K562 (cell line): ENCODE measurements around the gene IMPG2. TPM values are rescaled to one million over a fixed set of nuclear protein-coding genes. Genes with fewer than 3 reads are reported as not detected.
A peak's percentile ranks its signal among the peaks of the same experiment; 100 is the strongest.

ENCODE experiments used
- ATAC-seq: fragments of 200-7000 bp; cut with Tn5 transposase; 3 replicates; pipeline ENCODE4 v1.9.1; 2020; ENCODE audit warnings: moderate library complexity
- BruUV-seq: library from RNA; stranded (reverse); fragments of 400-500 nt; replicated peaks from 2 replicates; lab custom pipeline; 2021; lab: Mats Ljungman, UMichigan
- CTCF ChIA-PET: fragments of 300-600 bp; formaldehyde crosslinking; extraction: SDS; loops from one replicate; lab custom pipeline; 2021; ENCODE audit warnings: low intra/inter-chr PET ratio; lab: Yijun Ruan, JAX
- POLR2A ChIA-PET: fragments of 300-600, 350-650 bp; sonication (Branson Sonifier 250); formaldehyde crosslinking; extraction: SDS; loops from one replicate; lab custom pipeline; 2021; ENCODE audit warnings: antibody characterized with exemption, inconsistent platforms; lab: Yijun Ruan, JAX
- DNase-seq, 4 experiments: peaks; one replicate each; pipeline versions ENCODE4 v3.0.0 to v3.0.0-alpha.2; 2011 to 2018; ENCODE audit warnings: low spot score in 3 of 4, mixed read lengths in 3 of 4; ENCODE audit errors: extremely low read depth in 1 of 4
- FAIRE-seq: peaks from 2 replicates; lab custom pipeline; 2011; peaks lifted over from hg19 to GRCh38; lab: Jason Lieb, UNC
- H2AFZ ChIP-seq: 2 replicates; pipeline ENCODE4 v1.6.0; 2011; ENCODE audit warnings: low read depth, low read length, control low read depth, inconsistent platforms
- H3K27ac ChIP-seq: fragments of 200-600 bp; 3 replicates; pipeline ENCODE4 v1.8.0; 2011; ENCODE audit warnings: low read depth, mild to moderate bottlenecking, control low read depth, inconsistent platforms, low read length, moderate library complexity, mixed read lengths; ENCODE audit errors: extremely low read depth
- H3K27me3 ChIP-seq, 2 experiments: fragments of 300-600 bp in 1 of 2; 2 replicates in 1 of 2; 3 replicates in 1 of 2; pipeline versions ENCODE4 v1.6.0 to v1.8.0; 2011; ENCODE audit warnings: inconsistent platforms in 2 of 2, low read length in 2 of 2, mild to moderate bottlenecking in 1 of 2, mixed read lengths in 1 of 2, moderate library complexity in 1 of 2; ENCODE audit not compliant: control insufficient read depth in 2 of 2, insufficient read depth in 2 of 2
- H3K36me3 ChIP-seq: fragments of 300-600 bp; 3 replicates; pipeline ENCODE4 v1.8.0; 2011; ENCODE audit warnings: mild to moderate bottlenecking, low read length, inconsistent platforms; ENCODE audit not compliant: control insufficient read depth, insufficient read depth
- H3K4me1 ChIP-seq, 2 experiments: fragments of 200-600 bp in 1 of 2; replicated peaks in 1 of 2; 2 replicates in 1 of 2; 3 replicates in 1 of 2; pipeline versions ENCODE4 v1.5.1 to v1.8.0; 2011; ENCODE audit warnings: inconsistent platforms in 2 of 2, low read length in 2 of 2, mild to moderate bottlenecking in 1 of 2, mixed read lengths in 1 of 2, moderate library complexity in 1 of 2; ENCODE audit not compliant: control insufficient read depth in 2 of 2, insufficient read depth in 2 of 2
- H3K4me2 ChIP-seq: 2 replicates; pipeline ENCODE4 v1.6.1; 2011; ENCODE audit warnings: low read length, control low read depth, inconsistent platforms, mixed read lengths; ENCODE audit not compliant: insufficient read depth
- H3K4me3 ChIP-seq: fragments of 200-600 bp; sonication (generic), shearing (Covaris generic); 2 replicates; pipeline ENCODE4 v1.5.1; 2016; ENCODE audit warnings: control low read depth, inconsistent platforms
- H3K79me2 ChIP-seq: fragments of 200-600 bp; 3 replicates; pipeline ENCODE4 v1.8.0; 2011; ENCODE audit warnings: low read length, inconsistent platforms; ENCODE audit not compliant: control insufficient read depth, insufficient read depth
- H3K9ac ChIP-seq, 2 experiments: 2 replicates each; pipeline versions ENCODE4 v1.6.0 to v1.6.1; 2011; ENCODE audit warnings: low read depth in 2 of 2, low read length in 2 of 2, control low read depth in 1 of 2, inconsistent platforms in 1 of 2, mild to moderate bottlenecking in 1 of 2, mixed read lengths in 1 of 2; ENCODE audit not compliant: insufficient read depth in 1 of 2
- H3K9me1 ChIP-seq: one replicate; pipeline ENCODE4 v1.6.0; 2011; ENCODE audit warnings: inconsistent platforms, mild to moderate bottlenecking, low read length, moderate library complexity; ENCODE audit not compliant: control insufficient read depth, insufficient read depth
- H3K9me3 ChIP-seq: replicated peaks from 2 replicates; pipeline ENCODE4 v1.5.1; 2011; ENCODE audit warnings: low read depth, low read length, inconsistent platforms; ENCODE audit not compliant: control insufficient read depth, insufficient read depth
- H4K20me1 ChIP-seq: replicated peaks from 2 replicates; pipeline ENCODE4 v1.6.1; 2011; ENCODE audit warnings: low read length, inconsistent platforms, mixed read lengths; ENCODE audit not compliant: control insufficient read depth, insufficient read depth
- BMI1 ChIP-seq: fragments of 150-350 bp; IDR thresholded peaks from 2 replicates; pipeline ENCODE4 v1.6.1; 2014; ENCODE audit warnings: low read length
- JUND ChIP-seq, 2 experiments: IDR thresholded peaks; 2 replicates in 1 of 2; 3 replicates in 1 of 2; pipeline ENCODE4 v1.6.1; 2011; ENCODE audit warnings: borderline replicate concordance in 2 of 2, low read depth in 2 of 2, low read length in 2 of 2, improper control_type of control experiment in 1 of 2, missing biosample characterization in 1 of 2, missing genetic modification characterization in 1 of 2, missing genetic modification reagents in 1 of 2
- MCM7 ChIP-seq, 2 experiments: fragments of 450-650 bp; IDR thresholded peaks; 2 replicates each; pipeline ENCODE4 v1.6.1; 2016 to 2018
- NR2F6 ChIP-seq: fragments of 450-650 bp; formaldehyde crosslinking; IDR thresholded peaks from 2 replicates; pipeline ENCODE4 v1.4.0; 2020; ENCODE audit warnings: mild to moderate bottlenecking
- RAD21 ChIP-seq, 2 experiments: fragments of 250-450 bp in 1 of 2; fragments of 450-650 bp in 1 of 2; sonication (Bioruptor Pico) in 1 of 2; formaldehyde crosslinking in 1 of 2; IDR thresholded peaks in 1 of 2; conservative IDR thresholded peaks in 1 of 2; 2 replicates each; pipeline versions ENCODE4 v1.4.0 to v1.8.0; 2020 to 2022; ENCODE audit warnings: mild to moderate bottlenecking in 2 of 2, moderate library complexity in 1 of 2
- WGBS: fragments of 100-300 bp; shearing (Covaris generic); methylation state at CpG from one replicate; pipeline ENCODE4 v1.1.6; 2016; ENCODE audit warnings: low coverage, mixed read lengths; ENCODE audit not compliant: insufficient coverage; ENCODE audit errors: missing lambda C conversion rate; 5-methylcytosine and 5-hydroxymethylcytosine counted together
- in situ Hi-C: fragments of 300-500 bp; cut with MboI; formaldehyde crosslinking; loops from 4 replicates; pipeline ENCODE4 v1.15.0; 2018; ENCODE audit warnings: inconsistent platforms, mixed read lengths
- intact Hi-C: fragments of 100-400 bp; cut with micrococcal nuclease; formaldehyde crosslinking; loops from 2 replicates; pipeline ENCODE4 v1.14.2; 2022
- polyA plus RNA-seq, 8 experiments: library from polyadenylated mRNA; depleted of rRNA in 4 of 8; stranded (reverse) in 5 of 8; unstranded in 3 of 8; fragments of >200 nt; fragmentation: Nextera tagmentation in 2 of 8; fragmentation: Illumina TruSeq in 1 of 8; extraction: Ambion mirVana in 2 of 8; extraction: Trizol in 1 of 8; gene quantifications; 2 replicates each; pipeline versions ENCODE4 v1.2.1 to v1.2.3, GENCODE V29; 2011 to 2014; ENCODE audit warnings: inconsistent platforms in 1 of 8, missing spikeins in 1 of 8
- total RNA-seq, 7 experiments: library from RNA; depleted of rRNA in 6 of 7; stranded (reverse); fragments of >200 nt in 6 of 7; fragmentation: Illumina TruSeq in 2 of 7; extraction: Trizol in 2 of 7; gene quantifications; 2 replicates each; pipeline versions ENCODE4 v1.2.1 to v1.2.3, GENCODE V29; 2011 to 2021; ENCODE audit warnings: low replicate concordance in 1 of 7
- TF ChIP-seq, protein P1 (sequence below), 3 experiments: IDR thresholded peaks in 2 of 3; conservative IDR thresholded peaks in 1 of 3; 2 replicates each; pipeline ENCODE4 v1.5.1; 2011 to 2012; ENCODE audit warnings: low read length in 3 of 3, mild to moderate bottlenecking in 3 of 3, control low read depth in 2 of 3, improper control_type of control experiment in 1 of 3, inconsistent platforms in 1 of 3, low read depth in 1 of 3, mixed read lengths in 1 of 3, moderate library complexity in 1 of 3; ENCODE audit not compliant: insufficient read depth in 2 of 3
- TF ChIP-seq, protein P2 (sequence below): fragments of 450-650 bp; IDR thresholded peaks from 2 replicates; pipeline ENCODE4 v1.7.0; 2016; ENCODE audit warnings: borderline replicate concordance

The IMPG2 gene
- total and polyA plus RNA-seq, 9 of the 15 experiments (the other 6 are each of a cell fraction or from before 2014, with no cell fraction given), result 0.04 to 0.36 (median 0.09) TPM

DNA sequence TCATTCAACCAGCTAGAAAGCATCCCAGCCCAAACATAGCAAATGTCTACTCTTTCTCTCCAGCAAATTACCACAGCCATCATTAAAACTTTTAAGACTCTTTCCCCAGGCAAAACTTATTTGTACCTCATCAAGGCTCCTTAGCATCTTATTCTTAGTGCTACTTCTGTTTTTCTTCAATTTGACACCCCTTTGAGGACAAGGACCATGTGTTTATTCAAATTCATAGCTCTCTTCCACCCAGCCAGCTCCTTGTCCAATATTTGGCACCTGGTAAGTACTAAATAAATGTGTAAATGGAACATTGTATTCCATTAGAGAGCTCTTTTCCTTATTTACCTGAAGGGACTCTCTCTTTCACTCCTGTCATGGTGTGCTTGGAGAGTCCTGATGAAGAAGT lies 89.8 kb downstream of the IMPG2 start (continued):
- TF ChIP-seq JUND (IDR thresholded peaks at IDR 0.05; ENCODE audit: borderline replicate concordance, low read depth, low read length), result no peak
- TF ChIP-seq JUND (tag; IDR thresholded peaks at IDR 0.05; ENCODE audit: borderline replicate concordance, low read depth, low read length), result no peak
- no peak for TF ChIP-seq BMI1
- TF ChIP-seq, all 486 proteins: peak for 0

DNA sequence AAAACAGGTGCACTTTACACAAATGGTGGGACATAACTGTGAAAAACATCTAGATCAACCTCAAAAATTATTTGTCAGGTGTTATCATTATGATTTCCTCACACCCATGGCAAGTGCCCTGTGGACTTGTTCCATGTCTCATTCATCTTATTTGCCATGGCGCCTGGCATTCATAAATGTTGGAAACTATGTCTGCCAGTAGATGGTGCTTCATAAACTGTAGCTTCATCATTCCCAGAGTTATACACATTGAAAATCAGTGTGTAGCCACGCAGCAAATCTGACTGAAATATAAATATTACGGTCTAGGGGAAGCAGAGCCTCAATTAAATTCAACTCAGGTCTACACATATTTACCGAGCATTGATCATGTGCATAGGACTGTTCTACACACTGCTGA lies 90.7 kb downstream of the IMPG2 start:
- H3K9ac ChIP-seq, result no peak overlapping the region
- BruUV-seq, result no TSS peak
- H4K20me1 ChIP-seq, result no peaks in the 10 kb centered on the region
- no peaks in the 10 kb centered on the region for H3K9me1 ChIP-seq
- peaks cover 0 to 6% of the 10 kb centered on the region in 2 experiments; a peak in 1 of 5 replicates for H3K4me1 ChIP-seq
- DNase-seq (no peak), FAIRE-seq (no peak), ATAC-seq (no peak)
- no peaks in the 10 kb centered on the region for H3K79me2 ChIP-seq
- no peak overlapping the region for H3K4me2 ChIP-seq
- H3K27me3 ChIP-seq, result no peaks in the 10 kb centered on the region
- H3K9me3 ChIP-seq, result no peaks in the 10 kb centered on the region
- no peak overlapping the region for H3K4me3 ChIP-seq
- H3K36me3 ChIP-seq, result no peaks in the 10 kb centered on the region
- TF ChIP-seq RAD21 (CRISPR knock-in tag; conservative IDR thresholded peaks at IDR 0.05 in 1 of 2, IDR thresholded peaks at IDR 0.05 in 1 of 2) (peak in 1 of 2 experiments; percentile 21; a peak in 1 of 4 replicates), NR2F6 (no peak), MCM7 (IDR thresholded peaks at IDR 0.05) (no peak)
- TF ChIP-seq, protein P1, sequence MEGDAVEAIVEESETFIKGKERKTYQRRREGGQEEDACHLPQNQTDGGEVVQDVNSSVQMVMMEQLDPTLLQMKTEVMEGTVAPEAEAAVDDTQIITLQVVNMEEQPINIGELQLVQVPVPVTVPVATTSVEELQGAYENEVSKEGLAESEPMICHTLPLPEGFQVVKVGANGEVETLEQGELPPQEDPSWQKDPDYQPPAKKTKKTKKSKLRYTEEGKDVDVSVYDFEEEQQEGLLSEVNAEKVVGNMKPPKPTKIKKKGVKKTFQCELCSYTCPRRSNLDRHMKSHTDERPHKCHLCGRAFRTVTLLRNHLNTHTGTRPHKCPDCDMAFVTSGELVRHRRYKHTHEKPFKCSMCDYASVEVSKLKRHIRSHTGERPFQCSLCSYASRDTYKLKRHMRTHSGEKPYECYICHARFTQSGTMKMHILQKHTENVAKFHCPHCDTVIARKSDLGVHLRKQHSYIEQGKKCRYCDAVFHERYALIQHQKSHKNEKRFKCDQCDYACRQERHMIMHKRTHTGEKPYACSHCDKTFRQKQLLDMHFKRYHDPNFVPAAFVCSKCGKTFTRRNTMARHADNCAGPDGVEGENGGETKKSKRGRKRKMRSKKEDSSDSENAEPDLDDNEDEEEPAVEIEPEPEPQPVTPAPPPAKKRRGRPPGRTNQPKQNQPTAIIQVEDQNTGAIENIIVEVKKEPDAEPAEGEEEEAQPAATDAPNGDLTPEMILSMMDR (IDR thresholded peaks at IDR 0.05 in 2 of 3, conservative IDR thresholded peaks at IDR 0.05 in 1 of 3; ENCODE audit: insufficient read depth in 2 of 3, low read depth in 1 of 3, low read length in 3 of 3), result peak in 1 of 3 experiments; percentile 13; a peak in 1 of 6 replicates
- TF ChIP-seq, protein P2, sequence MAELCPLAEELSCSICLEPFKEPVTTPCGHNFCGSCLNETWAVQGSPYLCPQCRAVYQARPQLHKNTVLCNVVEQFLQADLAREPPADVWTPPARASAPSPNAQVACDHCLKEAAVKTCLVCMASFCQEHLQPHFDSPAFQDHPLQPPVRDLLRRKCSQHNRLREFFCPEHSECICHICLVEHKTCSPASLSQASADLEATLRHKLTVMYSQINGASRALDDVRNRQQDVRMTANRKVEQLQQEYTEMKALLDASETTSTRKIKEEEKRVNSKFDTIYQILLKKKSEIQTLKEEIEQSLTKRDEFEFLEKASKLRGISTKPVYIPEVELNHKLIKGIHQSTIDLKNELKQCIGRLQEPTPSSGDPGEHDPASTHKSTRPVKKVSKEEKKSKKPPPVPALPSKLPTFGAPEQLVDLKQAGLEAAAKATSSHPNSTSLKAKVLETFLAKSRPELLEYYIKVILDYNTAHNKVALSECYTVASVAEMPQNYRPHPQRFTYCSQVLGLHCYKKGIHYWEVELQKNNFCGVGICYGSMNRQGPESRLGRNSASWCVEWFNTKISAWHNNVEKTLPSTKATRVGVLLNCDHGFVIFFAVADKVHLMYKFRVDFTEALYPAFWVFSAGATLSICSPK, result no peak
- no peak overlapping the region for H3K27ac ChIP-seq
- H2AFZ ChIP-seq, result no peak overlapping the region
- CTCF ChIA-PET, result no interaction called here
- WGBS, result 13% methylated on average over 4 of the region's 4 CpGs
- in situ Hi-C loops (no loop called here), intact Hi-C loops (no loop called here)
- POLR2A ChIA-PET, result no interaction called here
